Upper lobe of left lung (tissue), 6 donors: ENCODE data around the gene BCAM. TPM values are rescaled to one million over a fixed set of nuclear protein-coding genes. Genes with fewer than 3 reads are reported as not detected.

Experiments
- ATAC-seq, 2 donors: fragments of 200-7000 bp; cut with Tn5 transposase; one replicate each; pipeline ENCODE4 v1.9.1; 2022; ENCODE audit warnings: mild to moderate bottlenecking in 2 of 2, moderate library complexity in 2 of 2; ENCODE audit not compliant: low FRiP score in 2 of 2
- DNase-seq, 2 donors: peaks; one replicate each; pipeline ENCODE4 v3.0.0-alpha.2; 2019 to 2020
- H3K27ac ChIP-seq, 4 donors: fragments of 200-600 bp; sonication (generic); one replicate each; pipeline ENCODE4 v1.5.1; 2016 to 2019
- H3K27me3 ChIP-seq, 4 donors: fragments of 200-600 bp; sonication (generic); one replicate each; pipeline ENCODE4 v1.5.1; 2017 to 2019
- H3K36me3 ChIP-seq, 4 donors: fragments of 200-600 bp; sonication (generic); one replicate each; pipeline ENCODE4 v1.5.1; 2016 to 2019
- H3K4me1 ChIP-seq, 4 donors: fragments of 200-600 bp; sonication (generic); one replicate each; pipeline ENCODE4 v1.5.1; 2018 to 2019
- H3K4me3 ChIP-seq, 4 donors: fragments of 200-600 bp; sonication (generic); one replicate each; pipeline ENCODE4 v1.5.1; 2017 to 2019; ENCODE audit warnings: mild to moderate bottlenecking in 2 of 4, moderate library complexity in 1 of 4
- H3K9me3 ChIP-seq, 4 donors: fragments of 200-600 bp; sonication (generic); one replicate each; pipeline ENCODE4 v1.5.1; 2018 to 2019
- CTCF ChIP-seq, 6 experiments: fragments of 450-650 bp in 4 of 6; fragments of 200-600 bp in 2 of 6; sonication (generic) in 2 of 6; IDR thresholded peaks; one replicate each; pipeline ENCODE4 v1.5.1; 2016 to 2019; ENCODE audit warnings: antibody characterized with exemption in 6 of 6
- EP300 ChIP-seq, 4 donors: sonication (generic); formaldehyde crosslinking; IDR thresholded peaks; one replicate each; pipeline ENCODE4 v1.5.1; 2017; ENCODE audit warnings: antibody characterized with exemption in 4 of 4, control low read depth in 2 of 4
- POLR2A ChIP-seq, 4 donors: fragments of 450-650 bp; IDR thresholded peaks; one replicate each; pipeline ENCODE4 v1.5.1; 2016 to 2017; ENCODE audit warnings: antibody characterized with exemption in 4 of 4, mild to moderate bottlenecking in 2 of 4
- POLR2AphosphoS5 ChIP-seq, 2 donors: sonication (generic); formaldehyde crosslinking; IDR thresholded peaks; one replicate each; pipeline ENCODE4 v1.5.1; 2017; ENCODE audit warnings: antibody characterized with exemption in 2 of 2
- WGBS, 2 donors: methylation state at CpG; one replicate each; pipeline ENCODE4 v1.1.5; 2017 to 2018; 5-methylcytosine and 5-hydroxymethylcytosine counted together
- total RNA-seq, 6 donors: library from RNA; depleted of rRNA in 4 of 6; stranded (reverse); fragments of >200 nt in 4 of 6; gene quantifications; one replicate each; pipeline versions ENCODE4 v1.1.0 to v1.2.1, GENCODE V29; 2016 to 2021
- donor health status: DM: no; HTN: no; CAD: no; lungs with moderate emphysema.
- donor health status: DM: no; HTN: yes; CAD: no; lungs with severe emphysema.

Gene BCAM
- total RNA-seq, 6 donors from 2014 or later, result 246 to 557 (median 274) TPM

GRCh38 chr19:44820648-44821609 lies 12.0 kb downstream of the BCAM start:
- H3K4me1 ChIP-seq, result peaks cover 4 to 21% (median 10%) of the 10 kb centered on the region in 4 donors
- peak overlapping the region in 1 of 4 donors; percentile 26 for H3K4me3 ChIP-seq
- ATAC-seq, result peak in 1 of 2 donors; percentile 49
- DNase-seq, result peak in 1 of 2 donors; percentile 75
- TF ChIP-seq CTCF (IDR thresholded peaks at IDR 0.05) (peak in 2 of 6 experiments; percentile 27 to 32), POLR2A (IDR thresholded peaks at IDR 0.05) (no peak)
- peak overlapping the region; percentile 56 to 76 (median 68) for H3K27ac ChIP-seq
- H3K27me3 ChIP-seq, result no peaks in the 10 kb centered on the region
- H3K36me3 ChIP-seq, result peaks cover 0 to 16% (median 5%) of the 10 kb centered on the region in 4 donors
- H3K9me3 ChIP-seq, result no peaks in the 10 kb centered on the region
- WGBS, 2 donors, result 58 to 80% methylated on average over 14 to 25 of the region's 35 CpGs

DNA sequence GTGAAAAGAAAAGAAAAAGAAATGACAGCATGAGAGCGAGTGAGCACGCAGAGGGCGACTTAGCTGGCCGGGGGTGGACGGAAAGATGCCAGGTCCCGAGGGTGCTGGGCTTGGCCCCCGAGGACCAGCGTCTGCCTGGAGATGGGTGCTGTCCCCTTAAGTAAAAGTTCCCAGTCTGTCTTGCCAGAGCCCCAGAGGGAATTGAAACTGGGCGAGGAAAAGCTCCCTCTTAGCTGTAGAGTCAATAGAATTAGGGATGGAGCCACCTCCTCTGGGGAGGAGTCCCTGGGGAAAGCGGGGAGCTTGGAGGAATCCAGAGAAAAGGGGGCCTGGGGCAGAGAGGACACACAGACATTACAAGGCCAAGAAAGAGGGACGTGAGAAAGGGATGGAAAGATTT lies 13.3 kb downstream of the BCAM start:
- Histone ChIP-seq H3K4me3 (no peak overlapping the region), H3K27me3 (no peaks in the 10 kb centered on the region), H3K27ac (peak overlapping the region in 2 of 4 donors; percentile 69 to 76), H3K4me1 (peaks cover 4 to 21% (median 10%) of the 10 kb centered on the region in 4 donors), H3K9me3 (no peaks in the 10 kb centered on the region), H3K36me3 (peaks cover 0 to 16% (median 5%) of the 10 kb centered on the region in 4 donors)
- WGBS, 2 donors, result 68 to 81% methylated on average over 11 of the region's 11 CpGs
- DNase-seq, result no peak
- TF ChIP-seq CTCF (IDR thresholded peaks at IDR 0.05), result no peak
- TF ChIP-seq POLR2A (IDR thresholded peaks at IDR 0.05), result no peak
- TF ChIP-seq EP300 (IDR thresholded peaks at IDR 0.05), result no peak
- TF ChIP-seq POLR2AphosphoS5 (IDR thresholded peaks at IDR 0.05), result no peak
- ATAC-seq, result no peak

DNA sequence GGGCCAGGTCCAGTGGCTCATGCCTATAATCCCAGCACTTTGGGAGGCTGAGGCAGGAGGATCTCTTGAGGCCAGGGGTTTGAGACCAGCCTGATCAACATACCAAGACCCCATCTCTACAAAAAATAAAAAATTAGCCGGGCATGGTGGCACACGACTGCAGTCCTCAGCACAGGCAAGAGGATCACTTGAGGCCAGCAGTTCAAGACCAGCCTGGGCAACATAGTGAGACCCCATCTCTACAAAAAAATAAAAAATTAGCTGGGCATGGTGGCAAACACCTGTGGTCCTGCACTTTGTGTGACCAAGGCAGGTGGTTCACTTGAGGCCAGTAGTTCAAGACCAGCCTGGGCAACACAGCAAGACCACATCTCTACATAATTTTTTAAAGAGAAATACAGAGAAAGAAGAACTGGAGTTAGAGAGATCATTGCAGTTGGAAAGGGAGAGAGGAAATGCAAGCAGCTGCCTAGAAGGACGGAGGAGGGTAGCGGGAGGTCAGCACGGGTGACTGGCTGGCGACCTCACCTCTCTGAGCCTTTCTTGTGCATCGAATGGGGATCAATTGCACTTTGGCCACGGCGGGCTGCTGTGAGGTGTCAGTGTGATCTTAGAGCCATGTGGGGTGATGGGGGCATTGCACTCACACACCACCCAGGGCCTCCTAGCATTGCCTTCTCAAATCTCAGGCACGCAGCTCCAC lies 13.9 kb downstream of the BCAM start:
- Histone ChIP-seq H3K4me1 (peaks cover 4 to 21% (median 10%) of the 10 kb centered on the region in 4 donors), H3K4me3 (no peak overlapping the region), H3K9me3 (no peaks in the 10 kb centered on the region), H3K36me3 (peaks cover 0 to 16% (median 5%) of the 10 kb centered on the region in 4 donors), H3K27ac (peak overlapping the region in 1 of 4 donors; percentile 76), H3K27me3 (no peaks in the 10 kb centered on the region)
- whole genome bisulfite sequencing, 2 donors, result 62 to 67% methylated on average over 10 of the region's 10 CpGs
- DNase-seq, result no peak
- no peak for ATAC-seq
- TF ChIP-seq EP300 (IDR thresholded peaks at IDR 0.05) (no peak), POLR2A (IDR thresholded peaks at IDR 0.05) (no peak), POLR2AphosphoS5 (IDR thresholded peaks at IDR 0.05) (no peak), CTCF (IDR thresholded peaks at IDR 0.05) (no peak)

GRCh38 chr19:44823373-44823698 lies 14.4 kb downstream of the BCAM start:
- Histone ChIP-seq H3K9me3 (no peaks in the 10 kb centered on the region), H3K36me3 (peaks cover 0 to 13% (median 5%) of the 10 kb centered on the region in 4 donors), H3K4me1 (peaks cover 4 to 21% (median 10%) of the 10 kb centered on the region in 4 donors), H3K27me3 (no peaks in the 10 kb centered on the region), H3K27ac (peak overlapping the region in 1 of 4 donors; percentile 20), H3K4me3 (no peak overlapping the region)
- TF ChIP-seq POLR2A (IDR thresholded peaks at IDR 0.05), result no peak
- TF ChIP-seq EP300 (IDR thresholded peaks at IDR 0.05), result no peak
- no peak for TF ChIP-seq CTCF (IDR thresholded peaks at IDR 0.05)
- no peak for TF ChIP-seq POLR2AphosphoS5 (IDR thresholded peaks at IDR 0.05)
- WGBS, 2 donors, result 47 to 50% methylated on average over 4 of the region's 4 CpGs
- ATAC-seq, result no peak
- DNase-seq, result no peak
